Activated CD8-positive, alpha-beta memory T cell treated with anti-CD3 and anti-CD28 coated beads for 24 hours (primary cell): Measurements from ENCODE around the gene OR10A3.

Source experiments
- DNase-seq: peaks from one replicate; pipeline ENCODE4 v3.0.0-alpha.2; 2020

The OR10A3 gene

DNA sequence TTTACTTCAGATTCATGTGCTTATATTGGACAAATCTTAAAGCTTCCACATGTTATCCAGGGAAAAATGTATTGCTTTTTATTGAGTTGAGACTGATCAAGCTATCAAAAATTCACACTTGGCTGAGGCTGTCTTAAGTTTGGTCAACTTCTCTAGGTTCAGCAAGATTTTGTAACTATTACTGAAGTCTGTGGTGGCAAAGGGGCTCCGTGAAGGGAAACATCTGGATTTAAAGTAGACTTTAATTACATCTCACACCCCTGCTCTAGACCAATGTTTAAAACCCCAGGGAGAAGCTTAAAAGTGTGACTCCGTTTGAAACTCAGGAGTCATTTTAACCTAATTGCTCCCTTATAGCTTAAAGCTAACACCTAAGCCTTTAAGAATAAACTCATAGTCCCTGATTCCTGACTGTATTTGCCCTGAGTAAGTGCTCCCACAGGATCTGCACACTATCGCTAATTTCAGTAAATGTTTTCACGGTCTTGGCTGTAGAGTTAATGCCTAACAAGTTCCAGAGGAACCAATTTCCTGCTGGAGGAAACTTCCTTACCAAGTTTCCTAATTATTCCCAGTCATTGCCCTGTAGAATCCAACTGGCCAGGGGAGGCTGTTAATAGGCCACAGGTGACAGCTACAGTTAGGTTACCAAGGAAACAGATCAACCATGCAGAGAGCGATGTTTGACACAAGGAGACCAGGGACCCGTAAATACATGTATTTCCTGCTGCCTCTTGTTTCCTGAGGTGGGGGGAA is 50.9 kb downstream of the OR10A3 start:
- no peak for DNase-seq

DNA sequence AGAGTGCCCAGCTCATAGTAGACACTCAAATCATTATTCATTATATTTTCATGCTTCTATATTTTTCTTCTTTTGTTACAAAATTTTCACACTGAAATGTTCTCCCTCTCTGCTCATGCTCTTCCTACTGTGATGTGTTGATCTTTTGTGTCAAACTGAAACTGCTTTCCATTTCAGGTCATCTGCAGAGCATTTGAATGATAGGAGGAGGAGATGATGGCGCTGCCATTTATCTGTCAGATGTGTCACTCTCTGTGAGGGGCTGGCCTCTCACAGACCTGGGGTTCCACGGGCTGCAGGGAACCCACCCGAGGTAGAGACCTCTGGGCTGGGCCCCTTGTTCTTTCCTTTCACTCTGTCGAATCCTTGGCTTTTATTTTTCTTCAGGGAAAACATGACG is 51.5 kb downstream of the OR10A3 start:
- no peak for DNase-seq
